ENCODE results near the gene SPAG17.

- TF ChIP-seq CTCF (IDR thresholded peaks at IDR 0.05) (no peak), EP300 (IDR thresholded peaks at IDR 0.05) (no peak), POLR2AphosphoS5 (IDR thresholded peaks at IDR 0.05) (no peak)
Observed at GRCh38 chr1:117904485-117904884, 280.5 kb downstream of the SPAG17 start.

Measured in sigmoid colon (tissue), 4 donors.